SK-N-MC (cell line): ENCODE measurements around the gene KIF1C.

ENCODE experiments used
- EZH2 ChIP-seq: fragments of 200-600 bp; sonication (generic); IDR thresholded peaks from one replicate; pipeline ENCODE4 v1.6.1; 2017; ENCODE audit warnings: antibody characterized with exemption
- FOXP2 ChIP-seq: optimal IDR thresholded peaks from 2 replicates; pipeline ENCODE3; 2011; ENCODE audit warnings: mild to moderate bottlenecking, moderate library complexity; ENCODE audit not compliant: insufficient read depth; ENCODE audit errors: extremely low read length, control extremely low read depth
- POLR2AphosphoS5 ChIP-seq: IDR thresholded peaks from 2 replicates; pipeline ENCODE4 v1.6.1; 2012; ENCODE audit warnings: mild to moderate bottlenecking, low read depth, low read length, borderline replicate concordance

DNA sequence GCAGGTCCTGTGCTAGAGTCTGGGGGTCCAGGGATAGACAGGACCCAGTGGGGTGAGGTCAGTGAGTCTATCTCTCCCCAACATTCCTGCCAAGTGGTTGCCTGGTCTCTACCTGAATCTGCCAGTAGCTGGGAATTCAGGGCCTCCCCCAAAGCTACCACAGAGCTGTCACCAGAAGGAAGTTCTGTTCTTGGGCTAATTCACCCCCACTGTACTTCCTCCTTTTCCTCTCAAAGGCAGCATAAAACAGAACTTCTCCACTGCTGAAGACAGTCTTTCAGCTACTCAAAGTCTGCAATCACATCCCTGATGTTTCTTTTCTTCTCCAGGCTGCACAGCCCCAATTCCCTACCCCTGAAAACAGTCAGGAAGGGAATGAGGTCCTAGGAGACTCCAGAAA lies 19.0 kb upstream of the KIF1C start:
- no peak for TF ChIP-seq EZH2
- no peak for TF ChIP-seq POLR2AphosphoS5
- TF ChIP-seq FOXP2 = no peak
